Activated naive CD4-positive, alpha-beta T cell treated with anti-CD3 and anti-CD28 coated beads for 36 hours (primary cell): Measurements from ENCODE around the gene KNSTRN. TPM values are rescaled to one million over a fixed set of nuclear protein-coding genes. Genes with fewer than 3 reads are reported as not detected.

Experiments used
- CTCF ChIA-PET: fragments of 350-600 bp; sonication (Branson Sonifier 250); formaldehyde crosslinking; loops from one replicate; lab custom pipeline; 2021; ENCODE audit warnings: antibody characterized with exemption; lab: Charles Lee
- DNase-seq: peaks from one replicate; pipeline ENCODE4 v3.0.0-alpha.2; 2020
- H3K27ac Mint-ChIP-seq: one replicate; pipeline ENCODE4 v1.8.0; 2021; ENCODE audit warnings: mild to moderate bottlenecking, mixed read lengths
- H3K27me3 Mint-ChIP-seq: one replicate; pipeline ENCODE4 v1.8.0; 2021; ENCODE audit warnings: low read depth, mixed read lengths
- H3K36me3 Mint-ChIP-seq: one replicate; pipeline ENCODE4 v1.8.0; 2021; ENCODE audit warnings: low read depth, mixed read lengths
- H3K4me1 Mint-ChIP-seq: one replicate; pipeline ENCODE4 v1.8.0; 2021; ENCODE audit warnings: low read depth, mixed read lengths
- H3K4me3 Mint-ChIP-seq: one replicate; pipeline ENCODE4 v1.8.0; 2021; ENCODE audit warnings: mild to moderate bottlenecking, moderate library complexity, mixed read lengths
- H3K9me3 Mint-ChIP-seq: one replicate; pipeline ENCODE4 v1.8.0; 2021; ENCODE audit warnings: mixed read lengths
- intact Hi-C: fragments of 100-400 bp; cut with micrococcal nuclease; formaldehyde crosslinking; loops from one replicate; pipeline ENCODE4 v1.15.1; 2023
- total RNA-seq, 2 experiments: library from RNA; stranded (reverse); gene quantifications; one replicate each; pipeline ENCODE4 v1.2.3, GENCODE V29; 2021

Gene KNSTRN
- total RNA-seq, result 10 to 100 TPM; 60.7 to 62.1 TPM

GRCh38 chr15:40382580-40383456, at the start of gene KNSTRN:
Gene KNSTRN (plus strand): TSS chr15:40382721. CDS start chr15:40382836, 115 bp downstream.
- peak; percentile 97 for DNase-seq
- peak within 1 kb of the TSS; percentile 94 for H3K4me3 Mint-ChIP-seq
- peak within 1 kb of the TSS; percentile 72 for H3K27ac Mint-ChIP-seq
- CTCF ChIA-PET, result interaction anchor here (0.6 to 1.9 kb wide), 13 partner anchors 11 to 170 kb away, joined by 3 to 7 read pairs (median 3); no protein-coding TSS in a partner anchor
- H3K27me3 Mint-ChIP-seq, result no peaks in the 10 kb centered on the region
- H3K36me3 Mint-ChIP-seq, result peaks cover 27% of the 10 kb centered on the region
- peaks cover 18% of the 10 kb centered on the region for H3K4me1 Mint-ChIP-seq
- intact Hi-C loops, result loop anchor here (1.0 to 5.0 kb wide), 5 partner anchors 15 to 424 kb away; partner anchors contain the start of genes DISP2, DNAJC17, IVD and ZFYVE19
- H3K9me3 Mint-ChIP-seq, result no peaks in the 10 kb centered on the region

GRCh38 chr15:40333922-40334492, 48.5 kb upstream of the KNSTRN start:
- Mint-ChIP-seq H3K4me3 (peak overlapping the region; percentile 29), H3K36me3 (no peaks in the 10 kb centered on the region)
- CTCF ChIA-PET, result interaction anchor here (0.6 to 19.2 kb wide), 5 partner anchors 7 to 92 kb away, joined by 3 to 448 read pairs (median 130); partner anchors contain the start of genes INAFM2 and PLCB2

GRCh38 chr15:40334541-40334940, 48.0 kb upstream of the KNSTRN start:
- Mint-ChIP-seq H3K27ac (no peak overlapping the region), H3K9me3 (no peaks in the 10 kb centered on the region), H3K4me3 (no peak overlapping the region), H3K27me3 (no peaks in the 10 kb centered on the region), H3K4me1 (peaks cover 17% of the 10 kb centered on the region), H3K36me3 (no peaks in the 10 kb centered on the region)
- CTCF ChIA-PET, result interaction anchor here (0.6 to 19.2 kb wide), 5 partner anchors 7 to 91 kb away, joined by 3 to 448 read pairs (median 130); partner anchors contain the start of genes INAFM2 and PLCB2
- no peak for DNase-seq
- intact Hi-C loops, result no loop called here

More at GRCh38 chr15:40333922-40334492, 48.5 kb upstream of the KNSTRN start:
- H3K27ac Mint-ChIP-seq, result no peak overlapping the region
- intact Hi-C loops, result no loop called here
- peaks cover 17% of the 10 kb centered on the region for H3K4me1 Mint-ChIP-seq
- H3K27me3 Mint-ChIP-seq, result no peaks in the 10 kb centered on the region
- no peaks in the 10 kb centered on the region for H3K9me3 Mint-ChIP-seq
- peak; percentile 70 for DNase-seq

- peaks cover 17% of the 10 kb centered on the region for H3K4me1 Mint-ChIP-seq
- no peaks in the 10 kb centered on the region for H3K9me3 Mint-ChIP-seq
- CTCF ChIA-PET, result interaction anchor here (2.8 to 19.2 kb wide), 5 partner anchors 8 to 86 kb away, joined by 20 to 448 read pairs (median 214); partner anchors contain the start of genes INAFM2 and PLCB2
- H3K36me3 Mint-ChIP-seq, result no peaks in the 10 kb centered on the region
- intact Hi-C loops, result no loop called here
- H3K27ac Mint-ChIP-seq, result no peak overlapping the region
- DNase-seq, result no peak
- H3K4me3 Mint-ChIP-seq, result no peak overlapping the region
- H3K27me3 Mint-ChIP-seq, result no peaks in the 10 kb centered on the region
Measured at GRCh38 chr15:40334941-40335795, 47.4 kb upstream of the KNSTRN start.

GRCh38 chr15:40335938-40336743, 46.4 kb upstream of the KNSTRN start:
- DNase-seq, result no peak
- intact Hi-C loops, result no loop called here
- Mint-ChIP-seq H3K9me3 (no peaks in the 10 kb centered on the region), H3K4me1 (peaks cover 17% of the 10 kb centered on the region), H3K27me3 (no peaks in the 10 kb centered on the region), H3K36me3 (no peaks in the 10 kb centered on the region), H3K4me3 (no peak overlapping the region), H3K27ac (no peak overlapping the region)
- CTCF ChIA-PET, result interaction anchor here (0.8 to 19.2 kb wide), 12 partner anchors 8 to 289 kb away, joined by 3 to 448 read pairs (median 12); partner anchors contain the start of genes ANKRD63, INAFM2 and PLCB2

GRCh38 chr15:40336744-40337122, 45.8 kb upstream of the KNSTRN start:
- H3K36me3 Mint-ChIP-seq, result no peaks in the 10 kb centered on the region
- H3K4me1 Mint-ChIP-seq, result peaks cover 17% of the 10 kb centered on the region
- DNase-seq, result peak; percentile 38
- H3K27ac Mint-ChIP-seq, result no peak overlapping the region
- intact Hi-C loops, result no loop called here
- CTCF ChIA-PET, result interaction anchor here (0.7 to 19.2 kb wide), 17 partner anchors 10 to 415 kb away, joined by 3 to 448 read pairs (median 4); partner anchors contain the start of genes ANKRD63, INAFM2, PHGR1 and PLCB2
- no peaks in the 10 kb centered on the region for H3K9me3 Mint-ChIP-seq
- no peak overlapping the region for H3K4me3 Mint-ChIP-seq
- no peaks in the 10 kb centered on the region for H3K27me3 Mint-ChIP-seq

GRCh38 chr15:40337597-40337996, 44.9 kb upstream of the KNSTRN start:
- Mint-ChIP-seq H3K9me3 (no peaks in the 10 kb centered on the region), H3K4me3 (no peak overlapping the region), H3K4me1 (peaks cover 17% of the 10 kb centered on the region), H3K27ac (no peak overlapping the region), H3K36me3 (no peaks in the 10 kb centered on the region), H3K27me3 (no peaks in the 10 kb centered on the region)
- intact Hi-C loops, result no loop called here
- DNase-seq, result no peak
- CTCF ChIA-PET, result interaction anchor here (0.6 to 19.2 kb wide), 37 partner anchors 9 to 414 kb away, joined by 3 to 448 read pairs (median 4); partner anchors contain the start of genes ANKRD63, INAFM2, IVD and KNL1

GRCh38 chr15:40338041-40338657, 44.4 kb upstream of the KNSTRN start:
- intact Hi-C loops, result loop anchor here (1.0 kb wide), 2 partner anchors 17 to 59 kb away; no protein-coding TSS in a partner anchor
- peaks cover 17% of the 10 kb centered on the region for H3K4me1 Mint-ChIP-seq
- no peak overlapping the region for H3K4me3 Mint-ChIP-seq
- CTCF ChIA-PET, result interaction anchor here (0.6 to 19.2 kb wide), 37 partner anchors 9 to 299 kb away, joined by 3 to 448 read pairs (median 4); partner anchors contain the start of genes ANKRD63, INAFM2, IVD and KNL1
- no peak overlapping the region for H3K27ac Mint-ChIP-seq
- H3K36me3 Mint-ChIP-seq, result no peaks in the 10 kb centered on the region
- H3K27me3 Mint-ChIP-seq, result no peaks in the 10 kb centered on the region
- peak; percentile 82 for DNase-seq
- H3K9me3 Mint-ChIP-seq, result no peaks in the 10 kb centered on the region

GRCh38 chr15:40338921-40339620, 43.5 kb upstream of the KNSTRN start:
- intact Hi-C loops, result loop anchor here (1.0 kb wide), 2 partner anchors 18 to 60 kb away; no protein-coding TSS in a partner anchor
- H3K9me3 Mint-ChIP-seq, result no peaks in the 10 kb centered on the region
- CTCF ChIA-PET, result interaction anchor here (1.1 to 19.2 kb wide), 15 partner anchors 11 to 241 kb away, joined by 3 to 448 read pairs (median 5); partner anchors contain the start of genes BAHD1, INAFM2, PAK6 and PHGR1
- no peak overlapping the region for H3K4me3 Mint-ChIP-seq
- no peaks in the 10 kb centered on the region for H3K27me3 Mint-ChIP-seq
- no peak overlapping the region for H3K27ac Mint-ChIP-seq
- H3K4me1 Mint-ChIP-seq, result peaks cover 11% of the 10 kb centered on the region
- H3K36me3 Mint-ChIP-seq, result no peaks in the 10 kb centered on the region
- no peak for DNase-seq

GRCh38 chr15:40339621-40339945, 42.9 kb upstream of the KNSTRN start:
- CTCF ChIA-PET, result interaction anchor here (1.1 to 19.2 kb wide), 10 partner anchors 10 to 113 kb away, joined by 3 to 448 read pairs (median 16); partner anchors contain the start of genes BAHD1, INAFM2, PHGR1 and PLCB2
- Mint-ChIP-seq H3K36me3 (no peaks in the 10 kb centered on the region), H3K27me3 (no peaks in the 10 kb centered on the region), H3K4me1 (peaks cover 6% of the 10 kb centered on the region), H3K9me3 (no peaks in the 10 kb centered on the region), H3K4me3 (no peak overlapping the region), H3K27ac (no peak overlapping the region)
- no peak for DNase-seq
- intact Hi-C loops, result no loop called here
